CD4-positive, alpha-beta T cell treated with Interleukin-4 for 4 hours (primary cell): ENCODE results near the gene TNK2.
"Not testable (repeated sequence)": the region's sequence is repeated elsewhere in the genome, so short reads cannot be mapped to it uniquely, and the experiment has no call there.

Source experiments
- DNase-seq: peaks from one replicate; pipeline ENCODE4 v3.0.0-alpha.2; 2020

TNK2 gene

DNA sequence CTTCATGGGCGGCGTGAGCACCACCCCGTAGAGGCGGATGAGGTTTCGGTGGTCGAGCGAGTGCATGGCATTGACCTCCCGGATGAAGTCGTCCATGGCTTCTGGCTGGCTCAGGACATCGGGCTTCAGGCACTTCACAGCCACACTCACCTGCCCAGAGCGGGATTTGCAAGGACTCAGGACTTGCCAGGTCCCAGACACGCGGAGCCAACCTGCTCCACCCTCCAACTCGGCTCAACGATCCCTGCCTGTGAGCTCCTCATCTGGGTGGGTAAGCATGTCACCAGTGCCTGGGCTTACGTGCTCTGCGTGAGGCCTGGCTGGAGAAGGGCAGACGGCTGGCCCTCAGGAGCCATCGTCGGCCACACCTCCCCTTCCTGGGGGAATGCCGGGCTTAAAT is 25.2 kb downstream of the TNK2 start:
- no peak for DNase-seq

DNA sequence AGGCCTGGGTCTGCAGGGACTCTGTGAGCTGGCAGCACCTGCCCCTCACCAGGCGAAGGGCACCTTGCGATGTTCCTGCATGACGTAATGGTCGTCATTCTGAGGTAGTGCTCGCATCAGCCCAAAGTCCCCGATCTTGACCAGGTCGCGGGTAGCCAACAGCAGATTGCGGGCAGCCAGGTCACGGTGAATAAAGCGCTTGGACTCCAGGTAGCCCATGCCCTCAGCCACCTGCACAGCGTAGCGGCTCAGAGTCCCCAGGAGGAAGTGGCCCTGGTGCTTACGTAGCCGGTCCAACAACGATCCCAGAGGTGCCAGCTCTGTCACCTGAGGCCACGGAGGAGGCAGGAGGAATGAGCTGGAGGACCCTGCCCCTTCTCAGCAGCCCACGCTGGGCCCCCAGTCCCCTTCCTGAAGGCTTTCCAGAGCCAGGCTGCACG is 26.3 kb downstream of the TNK2 start:
- no peak for DNase-seq

DNA sequence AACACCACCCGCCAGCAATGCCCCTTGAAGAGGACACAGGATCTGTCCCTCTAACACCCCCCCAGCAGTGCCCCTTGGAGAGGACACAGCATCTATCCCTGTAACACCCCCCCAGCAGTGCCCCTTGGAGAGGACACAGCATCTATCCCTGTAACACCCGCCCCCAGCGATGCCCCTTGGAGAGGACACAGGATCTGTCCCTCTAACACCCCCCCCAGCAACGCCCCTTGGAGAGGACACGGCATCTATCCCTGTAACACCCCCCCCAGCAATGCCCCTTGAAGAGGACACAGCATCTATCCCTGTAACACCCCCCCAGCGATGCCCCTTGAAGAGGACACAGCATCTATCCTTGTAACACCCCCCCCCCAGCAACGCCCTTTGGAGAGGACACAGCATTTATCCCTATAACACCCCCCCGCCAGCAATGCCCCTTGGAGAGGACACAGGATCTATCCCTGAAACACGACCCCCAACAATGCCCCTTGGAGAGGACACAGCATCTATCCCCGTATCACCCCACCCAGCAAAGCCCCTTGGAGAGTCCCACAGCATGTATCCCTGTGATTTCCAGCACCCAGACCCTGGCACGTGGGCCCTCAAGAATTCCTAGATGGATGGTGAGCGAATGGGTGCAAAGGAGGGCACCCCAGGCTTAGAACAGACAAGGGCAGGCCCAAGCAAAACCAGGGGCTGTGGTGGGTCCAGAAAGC is 26.9 kb downstream of the TNK2 start:
- no peak for DNase-seq

DNA sequence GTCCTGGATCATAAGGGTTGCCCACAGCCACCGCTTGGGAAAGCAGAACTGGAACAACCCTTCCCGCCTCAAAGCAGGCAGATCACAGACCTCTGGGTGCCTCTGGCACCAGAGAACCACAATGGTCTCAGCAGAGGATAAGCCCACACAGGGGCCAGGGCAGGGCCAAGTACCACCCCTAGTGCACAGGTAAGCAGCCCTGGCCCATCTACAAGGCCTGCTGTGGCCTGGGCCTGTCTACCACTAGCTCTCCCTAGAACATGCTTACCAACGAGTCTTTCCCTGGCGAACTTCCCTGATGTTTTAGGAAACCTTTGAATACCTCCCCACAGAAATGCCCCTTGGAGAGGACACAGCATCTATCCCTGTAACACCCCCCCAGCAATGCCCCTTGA is 28.3 kb downstream of the TNK2 start:
- DNase-seq: no peak

DNA sequence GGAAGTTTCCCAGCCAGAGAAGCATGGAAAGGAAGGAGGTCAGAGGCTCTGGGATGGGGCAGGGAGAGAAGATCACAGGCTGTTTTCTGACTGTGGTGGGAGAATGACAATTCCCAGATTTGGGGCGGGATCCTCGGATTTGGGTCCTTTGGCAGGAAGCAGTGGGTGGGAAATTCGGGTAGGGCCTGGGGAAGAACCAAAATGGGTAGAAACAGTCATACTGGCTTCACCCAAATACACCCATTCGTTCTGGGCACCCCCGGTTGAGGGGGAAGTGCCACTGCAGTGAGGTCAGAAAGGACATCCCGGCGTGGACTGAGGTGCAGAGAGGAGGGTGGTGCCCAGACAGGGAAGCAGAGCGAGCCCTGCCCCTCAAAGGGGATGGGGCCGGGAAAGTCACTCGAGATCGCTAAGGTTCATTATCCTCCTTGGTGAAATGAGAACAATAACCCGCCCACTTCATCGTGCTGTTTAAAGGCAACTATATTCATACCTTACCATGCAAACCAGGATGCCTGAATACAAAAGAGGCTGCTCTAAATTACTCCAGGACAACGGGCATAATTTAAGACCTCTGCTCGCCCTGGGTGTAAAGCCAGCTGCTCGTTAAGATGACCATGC is 28.8 kb downstream of the TNK2 start:
- DNase-seq: no peak

DNA sequence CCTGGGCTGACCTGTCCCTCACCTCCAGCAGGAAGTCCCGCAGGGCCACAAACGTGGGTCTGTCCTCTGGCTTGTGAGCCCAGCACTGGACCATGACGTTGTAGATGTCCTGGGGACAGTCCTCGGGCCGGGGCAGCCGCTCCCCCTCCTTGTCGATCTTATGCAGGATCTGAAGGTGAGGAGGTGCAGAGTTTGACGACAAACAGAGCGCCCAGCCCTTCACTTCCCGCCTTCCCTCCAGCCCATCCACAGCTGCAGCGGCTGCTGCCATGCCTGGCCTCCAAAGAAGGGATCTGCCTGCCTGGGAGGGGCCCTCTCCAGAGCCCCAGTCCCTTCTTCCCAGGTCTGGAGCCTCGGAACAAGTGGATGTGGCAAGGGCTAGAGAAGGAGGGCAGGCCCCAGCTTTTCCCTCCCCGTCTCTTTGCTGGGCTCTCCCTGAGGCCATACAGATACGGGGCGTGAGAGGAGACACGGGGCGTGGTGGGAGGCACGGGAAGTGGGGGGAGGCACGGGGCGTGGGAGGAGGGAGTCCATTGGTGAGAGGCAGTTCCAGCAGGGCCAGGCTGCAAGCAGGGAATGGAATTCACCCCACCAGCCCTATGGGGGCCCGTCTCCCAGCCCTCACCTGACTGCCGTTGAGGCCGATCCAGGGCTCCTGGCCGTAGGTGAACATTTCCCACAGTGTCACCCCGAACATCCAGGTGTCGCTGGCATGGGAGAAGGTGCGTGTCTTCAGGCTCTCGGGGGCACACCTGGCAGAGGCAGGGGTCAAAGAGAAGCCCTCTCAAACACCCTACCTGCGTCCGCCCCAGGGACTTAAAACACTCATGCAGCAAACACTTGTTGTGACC is 29.7 kb downstream of the TNK2 start:
- no peak for DNase-seq

DNA sequence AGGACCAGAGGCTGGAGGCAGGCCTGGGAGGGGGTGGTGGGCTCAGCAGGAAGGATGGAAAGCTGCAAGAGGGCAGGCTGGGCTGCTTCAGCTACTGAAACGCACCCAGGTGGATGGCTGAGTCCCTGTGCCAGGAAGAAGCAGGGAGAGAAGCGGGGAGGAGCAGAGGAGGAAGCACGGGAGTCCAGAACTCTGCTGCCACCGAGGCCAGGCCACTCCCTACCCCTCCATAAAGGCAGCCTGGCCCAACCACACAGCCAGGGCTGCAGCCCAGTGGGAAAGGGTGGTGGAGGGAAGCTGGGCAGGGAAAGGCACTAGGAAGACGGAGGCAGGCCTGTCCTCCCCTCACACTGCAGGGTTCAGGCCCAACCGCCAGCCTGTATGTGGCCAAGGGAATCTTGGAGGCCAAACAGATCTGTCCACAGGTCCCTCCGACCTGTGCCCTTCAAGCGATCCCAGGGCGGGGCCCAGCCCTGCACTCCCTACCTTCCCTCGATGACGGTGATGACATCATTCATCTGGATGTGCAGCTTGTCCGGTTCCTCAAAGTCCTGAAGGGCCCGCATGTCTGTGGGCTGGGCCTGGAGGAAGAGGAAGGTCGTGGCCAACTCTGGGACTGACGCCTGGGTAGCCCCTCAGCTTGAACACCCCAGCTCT is 30.5 kb downstream of the TNK2 start:
- no peak for DNase-seq

DNA sequence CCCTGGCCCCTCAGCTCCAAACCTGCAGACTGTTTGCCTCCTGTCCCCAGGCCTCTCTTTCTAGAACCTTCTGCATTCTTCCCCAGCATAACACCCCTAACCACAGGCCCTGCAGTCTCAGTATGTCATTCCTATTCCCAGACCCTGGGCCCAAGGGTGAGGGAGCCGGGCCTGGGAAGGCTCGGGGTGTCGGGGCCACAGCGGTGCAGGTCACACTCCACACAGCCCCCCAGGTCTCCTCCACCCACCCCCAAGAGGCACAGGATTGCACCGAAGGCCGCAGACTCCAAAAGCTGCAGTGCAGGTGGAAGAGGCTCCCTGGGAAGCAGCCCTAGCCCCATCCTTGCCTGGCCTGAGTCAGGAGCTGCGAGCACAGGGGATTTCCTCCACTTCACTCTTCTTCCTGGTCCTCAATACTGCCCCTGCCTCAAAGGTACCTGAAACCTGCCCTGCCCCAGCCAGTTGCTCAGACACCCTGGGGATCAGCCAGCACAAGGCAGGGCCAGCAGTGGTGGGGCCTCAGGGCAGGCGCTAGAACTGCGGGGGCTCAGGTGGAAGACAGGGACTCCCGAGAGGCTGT is 31.1 kb downstream of the TNK2 start:
- DNase-seq: no peak

DNA sequence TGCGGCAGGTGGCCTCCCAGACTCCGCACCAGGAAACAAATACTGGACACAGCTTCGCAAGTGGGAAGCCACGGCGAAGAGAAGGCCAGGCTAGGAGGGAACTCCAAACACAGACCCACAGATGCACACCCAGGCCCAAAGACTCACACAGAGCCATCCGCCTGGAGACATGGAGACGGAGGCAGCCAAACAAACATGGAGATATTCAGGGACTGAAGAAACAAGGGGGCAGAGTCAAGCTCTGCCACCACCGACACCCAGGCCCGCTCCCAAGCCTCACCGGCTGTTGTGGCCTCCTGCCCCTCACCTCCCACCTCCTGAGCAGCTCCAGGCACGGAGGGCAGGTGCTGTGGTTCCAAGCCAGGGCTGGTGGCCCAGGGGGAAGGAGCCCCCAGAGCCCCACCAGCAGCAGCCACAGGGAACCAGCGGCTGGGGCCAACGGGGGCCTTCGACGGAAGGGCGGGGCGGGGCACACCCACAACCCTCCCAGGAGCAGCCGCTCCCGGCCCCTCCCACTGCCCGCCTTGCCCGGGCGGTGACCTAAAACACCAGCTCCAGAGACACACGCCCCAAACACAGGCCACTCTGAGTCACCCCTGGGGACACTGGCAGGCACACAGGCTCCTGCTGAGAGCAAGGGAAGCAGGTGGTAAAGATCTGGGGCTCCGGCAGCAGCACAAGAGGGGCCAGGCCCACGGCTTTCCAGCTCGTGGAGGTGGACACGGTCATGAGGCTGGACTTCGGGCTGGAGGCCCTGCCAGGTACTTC is 31.9 kb downstream of the TNK2 start:
- DNase-seq: peak; percentile 14

DNA sequence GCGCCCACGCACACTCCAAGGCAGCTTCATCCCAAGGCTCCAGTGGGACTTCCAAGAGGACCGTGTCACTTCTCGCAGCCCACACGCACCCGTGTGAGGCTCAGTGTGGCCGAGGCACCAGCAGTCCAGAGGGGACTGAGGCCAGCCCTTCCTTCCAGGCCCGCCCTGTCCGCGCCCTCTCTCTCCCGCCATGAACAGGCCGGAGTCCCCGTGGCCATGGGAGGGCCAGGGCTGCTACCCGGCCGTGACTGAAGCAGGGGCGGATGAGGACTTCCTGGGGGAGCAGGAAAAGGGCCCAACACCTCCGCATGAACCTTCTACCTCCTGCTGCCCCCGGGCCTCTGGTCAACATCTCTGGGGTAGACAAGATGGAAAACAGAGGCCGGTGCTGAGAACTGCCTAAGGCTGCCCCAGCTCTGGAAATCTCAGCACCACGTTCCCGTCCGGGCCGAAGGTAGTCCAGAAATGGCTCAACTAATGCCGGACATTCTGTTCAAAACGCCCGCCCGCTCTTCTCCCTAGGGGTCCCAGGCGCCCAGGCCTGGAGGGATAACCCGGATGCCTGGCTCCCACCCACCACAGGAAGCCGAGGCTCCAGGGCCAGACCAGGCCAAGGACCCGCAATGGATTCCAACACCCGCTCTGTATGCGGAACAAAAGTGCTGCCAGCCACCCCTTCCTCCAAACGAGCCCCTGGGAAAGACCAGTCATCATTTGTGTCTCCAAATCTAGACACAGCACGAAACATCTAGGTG is 32.7 kb downstream of the TNK2 start:
- no peak for DNase-seq

DNA sequence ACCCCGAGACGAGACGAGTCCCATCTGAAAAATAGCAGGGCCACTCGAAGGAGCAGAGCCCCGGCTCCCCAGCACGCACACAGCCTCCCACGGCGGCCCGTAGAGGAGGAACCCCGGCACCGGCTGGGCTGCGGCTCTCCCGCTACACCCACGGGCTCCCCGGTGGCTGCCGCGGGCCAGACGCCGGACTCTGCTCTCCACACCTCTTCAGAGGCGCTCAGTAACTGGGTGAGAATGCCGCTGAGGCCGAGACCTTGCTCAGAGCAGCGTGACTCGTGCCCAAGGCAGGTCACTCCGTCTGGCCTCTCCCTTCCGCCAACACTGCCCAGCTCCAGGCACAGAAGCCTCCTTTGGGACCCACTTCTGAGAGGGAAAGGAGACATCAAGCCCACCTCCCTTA is 34.4 kb downstream of the TNK2 start:
- no peak for DNase-seq

DNA sequence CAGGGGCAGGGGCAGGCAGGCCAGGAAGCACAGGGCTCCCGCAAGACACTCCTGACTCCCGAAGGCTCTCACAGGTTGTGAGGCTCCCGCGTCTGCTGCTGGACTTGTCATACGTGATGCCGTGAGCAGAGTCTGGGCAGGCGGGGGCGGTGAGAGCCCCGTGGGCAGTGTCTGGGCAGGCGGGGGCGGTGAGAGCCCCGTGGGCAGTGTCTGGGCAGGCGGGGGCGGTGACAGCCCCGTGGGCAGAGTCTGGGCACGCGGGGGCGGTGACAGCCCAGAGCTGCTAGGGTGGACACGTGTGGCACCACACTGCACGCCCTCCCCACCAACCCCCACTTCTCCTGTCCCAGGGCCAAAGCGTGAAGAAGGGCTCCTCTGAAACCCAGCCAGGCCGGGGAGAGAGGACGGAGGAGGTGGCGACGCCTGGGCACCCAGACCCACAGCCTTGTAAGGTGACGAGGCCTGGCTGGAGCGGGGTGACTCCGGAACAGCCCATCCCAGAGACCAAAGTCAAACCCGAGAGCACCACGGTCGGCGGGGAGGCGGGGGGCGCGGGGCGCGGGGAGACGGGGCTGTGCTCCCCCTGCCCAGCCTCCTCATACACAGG is 35.0 kb downstream of the TNK2 start:
- DNase-seq: no peak

DNA sequence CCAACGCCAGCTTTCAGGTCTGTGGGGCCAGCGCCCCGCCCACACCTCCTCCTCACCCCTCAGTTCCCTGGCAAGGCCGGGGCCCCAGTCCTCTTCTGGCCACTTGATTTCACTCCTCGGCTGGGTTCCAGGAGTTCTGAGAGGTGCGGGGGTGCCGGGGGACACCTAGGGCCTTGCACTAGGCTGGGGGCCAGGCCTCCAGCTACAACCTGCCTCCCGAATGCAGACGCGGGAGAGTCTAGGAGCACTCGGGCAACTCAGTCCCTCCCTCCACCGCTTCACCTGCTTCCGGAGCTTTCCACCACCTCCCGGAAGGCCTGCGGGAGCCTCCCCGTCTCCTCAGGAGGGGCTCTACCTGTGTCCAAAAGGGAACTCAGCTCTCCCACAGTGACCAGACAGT is 35.6 kb downstream of the TNK2 start:
- DNase-seq: no peak

DNA sequence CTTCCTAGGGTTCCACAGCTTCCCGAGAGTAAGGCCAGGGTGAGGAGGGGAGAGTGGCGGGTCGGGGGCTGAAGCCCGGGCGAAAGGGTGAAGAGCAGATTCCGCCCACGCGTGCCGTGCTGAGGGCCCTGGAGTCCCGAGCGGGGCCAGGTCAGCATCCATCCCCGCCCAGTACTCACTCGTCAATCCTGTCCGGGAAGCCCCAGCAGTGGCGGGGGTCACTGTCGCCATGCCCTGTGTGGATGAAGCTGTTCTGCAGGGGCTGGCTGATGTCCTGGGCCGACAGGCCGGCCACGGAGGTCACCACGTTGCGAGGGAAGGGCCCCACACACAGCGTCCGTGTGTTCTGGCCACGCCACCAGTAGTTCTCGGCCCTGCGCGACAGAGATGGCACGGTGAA is 36.3 kb downstream of the TNK2 start:
- DNase-seq: no peak

DNA sequence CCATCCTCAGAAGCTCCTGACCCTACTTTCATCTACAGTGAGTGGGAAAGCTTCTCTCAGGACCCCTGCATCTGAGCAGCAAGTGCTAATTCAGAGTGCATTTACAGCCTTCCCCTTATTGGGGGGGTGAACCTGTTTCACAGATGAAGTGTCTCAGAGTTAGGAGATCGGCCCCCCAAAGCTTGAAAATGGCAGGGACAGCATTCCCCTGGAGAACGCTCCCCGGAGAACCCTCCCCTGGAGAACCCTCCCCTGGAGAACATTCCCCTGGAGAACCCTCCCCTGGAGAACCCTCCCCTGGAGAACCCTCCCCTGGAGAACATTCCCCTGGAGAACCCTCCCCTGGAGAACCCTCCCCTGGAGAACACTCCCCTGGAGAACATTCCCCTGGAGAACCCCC is 36.7 kb downstream of the TNK2 start:
- not testable (repeated sequence) for DNase-seq

DNA sequence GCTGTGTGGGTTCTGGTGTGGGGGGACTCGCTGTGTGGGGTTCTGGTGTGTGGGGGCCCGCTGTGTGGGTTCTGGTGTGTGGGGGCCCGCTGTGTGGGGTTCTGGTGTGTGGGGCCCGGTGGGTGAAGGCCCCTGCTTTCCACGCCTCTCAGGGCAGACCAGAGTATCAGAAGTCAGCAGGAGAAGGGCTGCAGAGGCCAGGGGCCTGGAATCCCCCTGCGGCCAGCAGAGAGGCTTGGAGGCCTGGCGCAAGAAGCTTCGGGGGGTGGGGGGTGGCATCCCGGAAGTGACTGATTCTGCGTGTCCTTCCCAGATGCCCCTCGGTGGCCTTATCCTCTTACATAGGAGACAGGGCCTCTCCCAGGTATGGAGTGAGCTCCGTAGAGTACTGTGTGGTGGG is 37.4 kb downstream of the TNK2 start:
- DNase-seq: no peak

DNA sequence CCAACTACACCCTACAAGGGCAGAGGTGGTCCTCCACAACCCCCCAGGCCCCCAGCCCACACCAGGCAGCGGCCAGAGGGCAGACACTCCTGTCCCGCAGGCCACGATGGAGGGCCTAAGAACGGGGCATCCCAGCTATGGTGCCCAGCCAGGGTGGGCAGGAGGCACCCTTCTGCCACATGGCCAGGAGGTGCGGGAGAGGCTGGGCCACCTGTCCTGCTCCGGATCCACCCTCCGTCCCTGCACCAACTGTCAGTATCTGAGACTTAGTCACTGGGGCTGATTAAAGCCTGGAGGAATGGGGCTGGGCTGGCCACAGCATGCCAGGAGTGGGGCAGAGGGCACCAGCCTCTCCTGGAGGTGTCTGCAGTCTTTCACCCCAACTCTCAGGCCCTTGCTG is 37.9 kb downstream of the TNK2 start:
- no peak for DNase-seq

DNA sequence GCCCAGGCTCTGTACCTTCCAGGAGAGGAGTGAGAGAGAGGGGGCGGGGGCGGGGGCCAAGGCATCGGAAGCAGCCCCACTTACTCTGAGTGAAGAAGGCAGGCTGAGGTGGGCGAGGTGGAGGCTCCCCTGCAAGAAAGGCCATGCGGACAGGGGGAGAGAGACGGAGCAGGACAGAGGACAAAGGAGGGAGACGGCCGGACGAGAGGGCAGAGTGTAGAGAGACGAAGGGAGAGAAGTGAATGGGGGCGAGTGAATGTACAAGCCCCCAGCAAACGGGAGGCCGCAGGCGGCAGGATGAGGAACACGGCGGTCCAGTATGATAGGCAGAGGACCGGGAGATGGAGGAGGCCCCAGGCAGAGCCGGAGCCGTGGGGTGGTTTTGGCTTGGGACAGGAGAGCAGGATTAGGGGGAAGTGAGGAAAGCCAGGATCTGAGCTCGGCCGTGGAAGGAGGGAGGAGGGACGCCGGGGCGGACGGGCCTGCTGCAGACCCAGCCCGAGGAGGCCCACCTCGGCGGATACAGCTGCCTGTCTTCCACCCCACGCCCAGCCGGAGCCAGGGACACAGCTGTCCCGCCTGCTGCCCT is 38.8 kb downstream of the TNK2 start:
- DNase-seq: no peak

DNA sequence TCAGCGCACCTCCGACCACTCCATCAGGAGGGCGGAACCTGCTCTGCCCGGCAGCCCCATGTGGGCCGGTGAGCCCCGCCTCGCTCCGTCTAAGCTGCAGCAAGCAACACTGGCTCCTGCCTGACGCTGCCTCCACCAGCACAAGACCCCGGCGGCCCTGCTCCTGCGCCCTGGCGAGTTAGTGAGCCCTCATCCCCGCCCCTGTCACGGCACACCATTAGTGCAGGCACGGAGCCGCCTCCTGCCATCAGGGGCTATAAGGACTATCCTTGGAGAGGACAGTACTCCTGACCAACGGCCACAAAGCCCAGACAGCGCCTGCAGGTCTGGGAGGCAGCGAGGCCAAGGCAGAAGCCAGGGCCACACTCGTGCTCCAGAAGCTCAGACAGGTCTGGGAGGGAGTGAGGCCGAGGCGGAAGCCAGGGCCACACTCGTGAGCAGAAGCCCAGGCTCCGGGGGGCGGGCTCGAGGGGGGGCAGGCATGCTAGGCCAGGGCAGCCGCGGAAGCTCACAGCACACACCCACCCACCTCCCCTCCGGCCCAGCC is 39.4 kb downstream of the TNK2 start:
- DNase-seq: no peak

DNA sequence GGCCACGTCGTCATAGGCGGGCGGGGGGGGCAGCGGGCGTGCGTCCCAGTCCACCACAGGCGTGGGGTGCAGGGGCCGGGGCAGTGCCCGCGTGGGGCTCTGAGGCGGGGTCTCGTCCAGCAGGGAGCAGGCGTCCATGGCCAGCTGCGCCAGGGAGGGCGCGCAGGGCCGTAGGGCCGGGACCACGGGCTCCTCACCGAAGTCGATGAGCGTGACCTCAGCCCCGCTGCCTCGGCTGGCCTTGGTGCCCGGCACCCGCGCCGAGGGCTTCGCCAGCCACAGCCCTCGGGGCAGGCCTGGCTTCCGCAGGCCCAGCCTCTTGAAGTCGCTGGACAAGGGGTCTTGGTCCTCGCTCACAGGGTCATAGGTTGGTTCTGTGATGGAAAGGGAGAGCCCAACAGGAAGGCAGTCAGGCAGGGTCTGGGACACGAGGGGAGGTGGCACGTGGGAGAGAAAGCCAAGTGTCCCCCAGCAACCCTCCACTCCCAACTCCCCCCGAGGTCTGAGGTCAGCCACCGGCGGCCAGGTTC is 40.0 kb downstream of the TNK2 start:
- no peak for DNase-seq
